ENCODE measurements around the gene ACER3. TPM values are rescaled to one million over a fixed set of nuclear protein-coding genes. Genes with fewer than 3 reads are reported as not detected.
A peak's percentile ranks its signal among the peaks of the same experiment; 100 is the strongest.

ACER3 gene
- total RNA-seq, 1 donor from 2014 or later, result 16.2 TPM

DNA sequence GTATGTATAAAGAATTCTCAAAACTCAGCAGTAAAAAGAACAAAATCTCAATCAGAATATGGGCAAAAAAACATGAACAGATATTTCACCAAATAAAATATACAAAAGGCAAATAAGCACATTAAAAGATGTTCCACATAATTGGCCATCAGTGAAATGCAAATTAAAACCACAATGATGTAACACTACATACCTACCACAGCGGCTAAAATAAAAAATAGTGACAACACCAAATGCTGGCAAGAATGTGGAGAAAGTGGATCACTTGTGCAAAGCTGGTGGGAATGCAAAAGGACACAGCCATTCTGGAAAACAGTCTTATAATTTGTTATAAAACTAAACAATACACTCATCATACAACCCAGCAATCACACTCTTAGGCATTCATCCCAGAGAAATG is 38.3 kb upstream of the ACER3 start:
- intact Hi-C loops (cut with DNase I), result no loop called here
- H3K27ac ChIP-seq, result no peak overlapping the region
- DNase-seq (ENCODE audit: extremely low spot score in 2 of 2), result no peak

DNA sequence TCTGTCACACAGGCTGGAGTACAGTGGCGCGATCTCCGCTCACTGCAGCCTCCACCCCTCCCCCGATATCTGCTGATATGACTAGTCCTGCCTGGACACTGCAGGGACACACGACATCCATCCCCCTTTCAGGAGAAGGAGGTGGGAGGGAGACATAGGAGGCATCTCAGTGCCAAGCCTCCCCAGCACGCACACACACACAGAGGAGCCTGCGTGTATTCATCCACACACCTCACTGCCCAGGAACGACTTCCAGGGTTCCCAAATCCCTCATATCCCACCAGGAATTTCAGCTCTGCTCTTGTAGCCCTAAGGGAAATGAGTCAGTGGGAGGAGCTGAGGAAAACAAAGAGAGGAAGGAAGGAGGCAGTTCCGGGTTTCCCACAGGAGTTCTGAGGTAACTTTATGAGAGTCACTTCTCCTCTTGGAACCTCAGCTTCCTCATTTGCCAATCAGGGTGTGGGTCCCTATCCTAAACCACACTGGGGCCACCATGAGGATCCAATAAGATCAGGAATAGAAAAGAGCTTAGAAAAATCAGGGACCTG is 37.2 kb upstream of the ACER3 start:
- Histone ChIP-seq H3K4me3 (no peak overlapping the region), H3K4me1 (peaks cover 18% of the 10 kb centered on the region)

More for the DNA sequence above, 38.3 kb upstream of the ACER3 start:
- H3K27me3 ChIP-seq, result no peaks in the 10 kb centered on the region
- H3K36me3 ChIP-seq, result no peaks in the 10 kb centered on the region
- no peaks in the 10 kb centered on the region for H3K9me3 ChIP-seq
- TF ChIP-seq, protein P1, sequence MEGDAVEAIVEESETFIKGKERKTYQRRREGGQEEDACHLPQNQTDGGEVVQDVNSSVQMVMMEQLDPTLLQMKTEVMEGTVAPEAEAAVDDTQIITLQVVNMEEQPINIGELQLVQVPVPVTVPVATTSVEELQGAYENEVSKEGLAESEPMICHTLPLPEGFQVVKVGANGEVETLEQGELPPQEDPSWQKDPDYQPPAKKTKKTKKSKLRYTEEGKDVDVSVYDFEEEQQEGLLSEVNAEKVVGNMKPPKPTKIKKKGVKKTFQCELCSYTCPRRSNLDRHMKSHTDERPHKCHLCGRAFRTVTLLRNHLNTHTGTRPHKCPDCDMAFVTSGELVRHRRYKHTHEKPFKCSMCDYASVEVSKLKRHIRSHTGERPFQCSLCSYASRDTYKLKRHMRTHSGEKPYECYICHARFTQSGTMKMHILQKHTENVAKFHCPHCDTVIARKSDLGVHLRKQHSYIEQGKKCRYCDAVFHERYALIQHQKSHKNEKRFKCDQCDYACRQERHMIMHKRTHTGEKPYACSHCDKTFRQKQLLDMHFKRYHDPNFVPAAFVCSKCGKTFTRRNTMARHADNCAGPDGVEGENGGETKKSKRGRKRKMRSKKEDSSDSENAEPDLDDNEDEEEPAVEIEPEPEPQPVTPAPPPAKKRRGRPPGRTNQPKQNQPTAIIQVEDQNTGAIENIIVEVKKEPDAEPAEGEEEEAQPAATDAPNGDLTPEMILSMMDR (IDR thresholded peaks at IDR 0.05), result no peak
- TF ChIP-seq POLR2A (IDR thresholded peaks at IDR 0.05), result no peak
- TF ChIP-seq POLR2AphosphoS5 (IDR thresholded peaks at IDR 0.05; ENCODE audit: insufficient read depth in 1 of 2, low read depth in 1 of 2), result no peak
- H3K4me1 ChIP-seq, result peaks cover 18% of the 10 kb centered on the region
- H3K4me3 ChIP-seq, result no peak overlapping the region

DNA sequence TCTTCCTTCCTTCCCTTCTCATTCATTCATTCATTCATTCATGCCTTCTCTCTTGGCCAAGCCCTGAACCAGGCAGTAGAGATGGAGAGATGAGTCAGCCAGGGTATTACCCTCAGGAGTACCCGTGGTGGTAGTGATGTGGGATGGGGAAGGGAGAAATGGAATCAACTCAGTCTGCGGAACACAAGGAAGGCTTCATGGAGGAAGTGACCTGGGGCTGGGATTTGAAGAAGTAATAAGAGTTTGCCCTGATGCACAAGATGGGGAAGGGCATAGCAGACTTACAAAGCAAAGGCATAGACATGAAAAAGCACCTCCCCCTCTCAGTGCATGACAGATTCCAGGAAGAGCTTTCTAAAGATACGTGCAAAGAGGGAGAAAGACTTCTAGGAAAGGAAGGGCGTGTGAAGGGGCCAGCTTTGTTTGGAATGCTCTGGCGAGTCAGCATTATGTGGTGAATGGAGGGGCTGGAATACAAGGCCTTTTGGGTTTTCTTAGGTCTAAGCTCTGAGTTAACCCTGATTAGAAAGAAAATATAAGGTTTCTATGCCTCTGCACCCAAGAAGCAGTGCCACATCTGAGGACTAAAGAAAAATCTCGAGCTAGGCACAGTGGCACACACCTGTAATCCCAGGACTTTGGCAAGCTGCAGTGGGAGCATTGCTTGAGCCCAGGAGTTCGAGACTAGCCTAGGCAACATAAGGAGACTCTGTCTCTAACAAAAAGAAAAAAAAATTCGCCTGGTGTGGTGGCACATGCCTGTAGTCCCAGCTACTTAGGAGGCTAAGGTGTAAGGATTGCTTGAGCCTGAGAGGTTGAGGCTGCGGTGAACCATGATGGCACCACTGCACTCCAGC is 36.4 kb upstream of the ACER3 start:
- H3K27ac ChIP-seq, result no peak overlapping the region
- peak in 1 of 2 donors; percentile 72 for DNase-seq (ENCODE audit: extremely low spot score in 2 of 2)
- intact Hi-C loops (cut with DNase I), result no loop called here
- no peaks in the 10 kb centered on the region for H3K36me3 ChIP-seq
- TF ChIP-seq POLR2A (IDR thresholded peaks at IDR 0.05), result no peak
- no peak for TF ChIP-seq POLR2AphosphoS5 (IDR thresholded peaks at IDR 0.05; ENCODE audit: insufficient read depth in 1 of 2, low read depth in 1 of 2)
- TF ChIP-seq, protein P1 (IDR thresholded peaks at IDR 0.05), result no peak
- H3K4me3 ChIP-seq, result no peak overlapping the region
- H3K4me1 ChIP-seq, result peaks cover 18% of the 10 kb centered on the region
- no peaks in the 10 kb centered on the region for H3K9me3 ChIP-seq
- no peaks in the 10 kb centered on the region for H3K27me3 ChIP-seq

More for the DNA sequence above, 37.2 kb upstream of the ACER3 start:
- TF ChIP-seq POLR2AphosphoS5 (IDR thresholded peaks at IDR 0.05; ENCODE audit: insufficient read depth in 1 of 2, low read depth in 1 of 2), result peak in 1 of 2 donors; percentile 20
- TF ChIP-seq, protein P1 (IDR thresholded peaks at IDR 0.05), result no peak
- intact Hi-C loops (cut with DNase I), result no loop called here
- Histone ChIP-seq H3K9me3 (no peaks in the 10 kb centered on the region), H3K36me3 (no peaks in the 10 kb centered on the region), H3K27ac (no peak overlapping the region), H3K27me3 (no peaks in the 10 kb centered on the region)
- peak in 1 of 2 donors; percentile 81 for DNase-seq (ENCODE audit: extremely low spot score in 2 of 2)

DNA sequence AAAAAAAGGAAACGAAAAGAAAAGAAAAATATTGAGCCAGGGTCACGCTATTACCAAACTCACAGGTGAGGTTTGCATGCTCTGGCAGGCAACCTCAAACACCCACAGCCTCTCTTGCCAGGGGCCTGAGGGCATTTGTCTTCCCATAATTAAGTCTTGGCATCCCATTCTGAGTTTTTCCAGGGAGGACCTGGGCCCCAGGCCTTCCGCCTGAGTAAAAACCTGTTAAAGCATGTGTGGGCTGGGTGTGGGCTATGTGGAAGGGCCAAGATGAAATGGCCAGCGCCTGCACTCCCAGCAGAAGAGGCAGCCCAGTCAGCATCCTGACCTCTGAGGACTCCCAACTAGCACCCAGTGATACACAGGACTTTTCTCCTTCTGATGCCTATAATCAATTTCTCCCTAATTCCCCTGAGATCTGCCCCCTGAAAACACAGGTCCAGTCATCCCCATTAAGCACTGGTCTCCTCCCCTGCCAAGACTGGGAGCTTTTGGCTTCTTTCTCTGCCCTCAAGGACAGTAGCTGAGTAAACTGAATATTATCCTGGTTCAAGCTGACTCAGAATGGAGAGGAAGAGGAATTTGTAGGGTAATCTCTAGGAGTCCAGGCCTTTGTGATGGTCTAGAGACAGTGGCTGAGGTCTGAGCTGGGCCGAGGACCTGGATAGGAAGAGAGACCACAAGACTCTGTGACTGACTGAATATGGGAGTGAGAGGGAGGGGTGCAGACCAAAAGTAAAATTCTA is 35.6 kb upstream of the ACER3 start:
- intact Hi-C loops (cut with DNase I), result no loop called here
- DNase-seq (ENCODE audit: extremely low spot score in 2 of 2), result peak in 1 of 2 donors; percentile 83
- H3K36me3 ChIP-seq, result no peaks in the 10 kb centered on the region
- no peaks in the 10 kb centered on the region for H3K27me3 ChIP-seq
- TF ChIP-seq POLR2A (IDR thresholded peaks at IDR 0.05) (no peak), POLR2AphosphoS5 (IDR thresholded peaks at IDR 0.05; ENCODE audit: insufficient read depth in 1 of 2, low read depth in 1 of 2) (no peak)
- TF ChIP-seq, protein P1 (IDR thresholded peaks at IDR 0.05), result no peak
- H3K4me1 ChIP-seq, result peaks cover 19% of the 10 kb centered on the region
- H3K27ac ChIP-seq, result peak overlapping the region; percentile 33
- no peak overlapping the region for H3K4me3 ChIP-seq
- no peaks in the 10 kb centered on the region for H3K9me3 ChIP-seq
